Stimulated activated CD4-positive, alpha-beta T cell treated with anti-CD3 and anti-CD28 coated beads, Interleukin-12 subunit alpha, Interleukin-12 subunit beta, amount 100 ng/mL, for 48 hours (primary cell): Measurements from ENCODE around the gene PRR35.

Experiments used
- DNase-seq, 3 donors: peaks; one replicate each; pipeline ENCODE4 v3.0.0-alpha.2; 2020; ENCODE audit warnings: low read depth in 2 of 3, low spot score in 1 of 3

Gene PRR35

GRCh38 chr16:561957-562938 lies 2.1 kb downstream of the PRR35 start:
- no peak for DNase-seq

- DNase-seq, result no peak
These were observed 3.0 kb downstream of the PRR35 start for GRCh38 chr16:563072-563644.

- DNase-seq, result no peak
These were observed 4.7 kb downstream of the PRR35 start for GRCh38 chr16:564690-565418.

- DNase-seq, result no peak
These were observed 5.5 kb downstream of the PRR35 start for GRCh38 chr16:565419-566330.

GRCh38 chr16:566475-567372 lies 6.5 kb downstream of the PRR35 start, which contains the start of gene NHLRC4:
Gene NHLRC4, plus strand, starts transcription at chr16:567005. Its CDS starts 1,043 bp downstream, at chr16:568048.
- peak in 1 of 3 donors; percentile 37 for DNase-seq

GRCh38 chr16:567373-568256 lies 7.4 kb downstream of the PRR35 start:
- no peak for DNase-seq

GRCh38 chr16:568401-569258 lies 8.4 kb downstream of the PRR35 start:
- no peak for DNase-seq

- peak; percentile 43 to 59 (median 54) for DNase-seq
These were observed 9.5 kb downstream of the PRR35 start, which contains the start of gene PIGQ for GRCh38 chr16:569445-570254. Gene PIGQ, plus strand, starts transcription at chr16:569968. Its CDS starts 4,107 bp downstream, at chr16:574075.

GRCh38 chr16:572865-573650 lies 12.9 kb downstream of the PRR35 start:
- DNase-seq, result no peak

GRCh38 chr16:574021-574760 lies 14.0 kb downstream of the PRR35 start:
- DNase-seq, result no peak

GRCh38 chr16:575354-576196 lies 15.4 kb downstream of the PRR35 start:
- DNase-seq, result no peak

- DNase-seq, result no peak
These were observed 16.1 kb downstream of the PRR35 start for GRCh38 chr16:576197-576822.

GRCh38 chr16:576823-577201 lies 16.6 kb downstream of the PRR35 start:
- no peak for DNase-seq

GRCh38 chr16:577796-578195 lies 17.6 kb downstream of the PRR35 start:
- no peak for DNase-seq
